ENCODE measurements around the gene CMTM6.

CMTM6 gene, protein sequence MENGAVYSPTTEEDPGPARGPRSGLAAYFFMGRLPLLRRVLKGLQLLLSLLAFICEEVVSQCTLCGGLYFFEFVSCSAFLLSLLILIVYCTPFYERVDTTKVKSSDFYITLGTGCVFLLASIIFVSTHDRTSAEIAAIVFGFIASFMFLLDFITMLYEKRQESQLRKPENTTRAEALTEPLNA

DNA sequence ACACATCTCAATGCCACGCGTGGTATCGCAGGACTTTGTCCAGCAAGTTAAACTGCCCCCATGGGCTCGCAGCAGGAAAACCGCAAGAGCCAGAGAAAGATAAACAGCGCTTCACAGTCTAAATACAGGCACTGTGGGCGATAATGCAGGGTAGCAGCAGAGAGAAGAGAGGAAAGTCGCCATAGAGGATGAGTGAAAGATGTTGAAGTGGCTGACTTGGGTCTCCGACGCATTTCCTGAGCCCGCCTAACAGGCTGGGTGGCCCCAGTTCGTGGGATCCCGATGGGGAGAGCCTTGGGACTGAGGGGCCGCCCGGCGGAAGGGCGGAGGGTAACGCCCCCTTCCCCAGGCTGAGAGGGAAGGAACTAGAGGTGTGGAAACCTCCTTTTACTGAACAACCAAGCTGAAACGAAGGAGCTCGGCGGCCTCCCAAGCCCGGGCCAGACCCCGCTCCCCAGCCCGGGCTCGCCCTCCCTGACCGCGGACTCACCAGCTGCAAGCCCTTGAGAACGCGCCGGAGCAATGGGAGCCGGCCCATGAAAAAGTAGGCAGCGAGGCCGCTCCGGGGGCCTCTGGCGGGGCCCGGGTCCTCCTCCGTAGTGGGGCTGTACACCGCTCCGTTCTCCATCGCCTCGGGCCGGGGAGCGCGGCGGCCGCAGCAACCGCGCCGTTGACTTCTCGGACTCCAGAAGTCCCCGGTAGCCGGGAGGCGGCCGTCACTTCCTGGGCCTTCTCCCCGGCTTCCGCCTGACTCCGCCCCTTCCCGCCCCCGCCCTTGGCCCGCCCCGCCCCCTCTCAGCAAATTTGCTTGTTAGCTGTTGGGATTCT lies at the start of gene CMTM6:
Gene CMTM6, minus strand, starts transcription at position 735 of the 828 bp plus-strand sequence. Its CDS starts 107 bp downstream, at position 628.
- TF ChIP-seq, protein P1, sequence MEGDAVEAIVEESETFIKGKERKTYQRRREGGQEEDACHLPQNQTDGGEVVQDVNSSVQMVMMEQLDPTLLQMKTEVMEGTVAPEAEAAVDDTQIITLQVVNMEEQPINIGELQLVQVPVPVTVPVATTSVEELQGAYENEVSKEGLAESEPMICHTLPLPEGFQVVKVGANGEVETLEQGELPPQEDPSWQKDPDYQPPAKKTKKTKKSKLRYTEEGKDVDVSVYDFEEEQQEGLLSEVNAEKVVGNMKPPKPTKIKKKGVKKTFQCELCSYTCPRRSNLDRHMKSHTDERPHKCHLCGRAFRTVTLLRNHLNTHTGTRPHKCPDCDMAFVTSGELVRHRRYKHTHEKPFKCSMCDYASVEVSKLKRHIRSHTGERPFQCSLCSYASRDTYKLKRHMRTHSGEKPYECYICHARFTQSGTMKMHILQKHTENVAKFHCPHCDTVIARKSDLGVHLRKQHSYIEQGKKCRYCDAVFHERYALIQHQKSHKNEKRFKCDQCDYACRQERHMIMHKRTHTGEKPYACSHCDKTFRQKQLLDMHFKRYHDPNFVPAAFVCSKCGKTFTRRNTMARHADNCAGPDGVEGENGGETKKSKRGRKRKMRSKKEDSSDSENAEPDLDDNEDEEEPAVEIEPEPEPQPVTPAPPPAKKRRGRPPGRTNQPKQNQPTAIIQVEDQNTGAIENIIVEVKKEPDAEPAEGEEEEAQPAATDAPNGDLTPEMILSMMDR (conservative IDR thresholded peaks at IDR 0.05), result no peak
- TF ChIP-seq ZFX (IDR thresholded peaks at IDR 0.05), result 0 out of 2 replicates have a peak, but pooled peaks have one; percentile 19
- H3K27ac ChIP-seq, result peak within 1 kb of the TSS; percentile 59

GRCh38 chr3:32552013-32552412 lies 49.4 kb upstream of the CMTM6 start:
- no peak for TF ChIP-seq ZFX (IDR thresholded peaks at IDR 0.05)
- TF ChIP-seq, protein P1 (conservative IDR thresholded peaks at IDR 0.05), result no peak
- H3K27ac ChIP-seq, result no peak overlapping the region

DNA sequence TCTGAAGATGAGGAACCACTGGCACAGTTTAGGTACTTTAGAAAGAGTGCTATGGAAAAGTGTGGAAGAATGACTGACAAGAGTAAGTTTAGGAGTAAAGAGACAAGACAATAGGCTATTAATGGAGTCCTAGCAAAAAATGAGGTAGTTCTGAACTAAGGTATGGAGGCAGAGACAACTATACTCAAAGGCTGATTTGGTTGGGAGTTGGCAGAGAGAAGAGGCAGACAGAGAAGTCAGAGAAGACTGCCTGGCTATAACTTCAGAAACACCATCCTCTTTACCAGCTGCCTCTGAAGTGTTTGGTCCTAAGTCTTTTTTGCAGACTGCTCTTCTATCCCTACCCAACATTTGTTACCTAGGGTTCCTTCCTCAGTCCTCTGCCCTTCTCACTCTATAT lies 48.8 kb upstream of the CMTM6 start:
- H3K27ac ChIP-seq, result no peak overlapping the region
- no peak for TF ChIP-seq ZFX (IDR thresholded peaks at IDR 0.05)
- TF ChIP-seq, protein P1 (conservative IDR thresholded peaks at IDR 0.05), result no peak

GRCh38 chr3:32551087-32551486 lies 48.4 kb upstream of the CMTM6 start:
- H3K27ac ChIP-seq, result no peak overlapping the region
- TF ChIP-seq, protein P1 (conservative IDR thresholded peaks at IDR 0.05), result no peak
- TF ChIP-seq ZFX (IDR thresholded peaks at IDR 0.05), result no peak

GRCh38 chr3:32545305-32545704 lies 42.7 kb upstream of the CMTM6 start:
- H3K27ac ChIP-seq, result no peak overlapping the region
- TF ChIP-seq, protein P1 (conservative IDR thresholded peaks at IDR 0.05), result no peak
- TF ChIP-seq ZFX (IDR thresholded peaks at IDR 0.05), result no peak

DNA sequence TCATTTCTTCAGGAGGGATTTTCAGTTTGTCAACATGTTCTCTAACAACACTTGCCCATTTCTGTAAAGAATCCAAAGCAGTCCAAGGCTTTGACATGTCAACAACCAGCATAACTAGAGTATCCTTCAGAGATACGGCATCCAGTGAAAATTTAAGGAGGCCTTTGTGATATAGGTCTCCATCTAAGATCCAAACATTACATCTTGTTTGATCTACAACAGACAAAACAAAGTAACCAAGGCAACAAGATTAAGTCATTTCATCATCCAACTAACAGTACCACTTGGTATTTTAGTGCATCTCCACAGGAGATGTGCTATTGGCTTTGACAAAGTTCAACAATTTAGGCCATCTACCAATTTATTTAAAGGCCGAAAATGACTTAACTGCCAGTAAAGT lies 42.2 kb upstream of the CMTM6 start:
- no peak overlapping the region for H3K27ac ChIP-seq
- TF ChIP-seq ZFX (IDR thresholded peaks at IDR 0.05), result no peak
- TF ChIP-seq, protein P1 (conservative IDR thresholded peaks at IDR 0.05), result no peak

DNA sequence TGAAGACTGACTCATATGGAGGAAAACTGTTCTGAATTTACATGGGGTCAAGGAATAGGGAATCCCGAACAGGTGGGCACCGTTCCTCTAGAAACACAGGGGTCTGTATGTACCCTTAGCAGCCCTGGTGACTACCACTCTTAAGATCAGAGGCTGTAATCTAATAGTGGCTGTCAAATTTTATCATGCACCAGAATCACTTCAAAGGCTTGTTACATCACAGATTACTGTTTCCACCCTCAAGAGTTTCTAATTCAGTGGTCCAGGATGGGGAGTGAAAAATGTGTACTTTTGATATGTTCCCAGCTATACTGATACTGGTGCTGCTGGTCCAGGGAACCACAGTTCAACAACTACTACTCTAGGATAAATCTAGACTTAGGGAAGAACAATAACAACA lies 40.2 kb upstream of the CMTM6 start:
- H3K27ac ChIP-seq, result no peak overlapping the region
- TF ChIP-seq, protein P1 (conservative IDR thresholded peaks at IDR 0.05), result no peak
- no peak for TF ChIP-seq ZFX (IDR thresholded peaks at IDR 0.05)
